Stimulated activated CD4-positive, alpha-beta T cell treated with anti-CD3 and anti-CD28 coated beads, TNF-alpha, amount 100 ng/mL, for 48 hours (primary cell): ENCODE results near the gene PLCG1.

Source experiments
- DNase-seq, 3 donors: peaks; one replicate each; pipeline ENCODE4 v3.0.0-alpha.2; 2020; ENCODE audit warnings: low read depth in 3 of 3

The PLCG1 gene

DNA sequence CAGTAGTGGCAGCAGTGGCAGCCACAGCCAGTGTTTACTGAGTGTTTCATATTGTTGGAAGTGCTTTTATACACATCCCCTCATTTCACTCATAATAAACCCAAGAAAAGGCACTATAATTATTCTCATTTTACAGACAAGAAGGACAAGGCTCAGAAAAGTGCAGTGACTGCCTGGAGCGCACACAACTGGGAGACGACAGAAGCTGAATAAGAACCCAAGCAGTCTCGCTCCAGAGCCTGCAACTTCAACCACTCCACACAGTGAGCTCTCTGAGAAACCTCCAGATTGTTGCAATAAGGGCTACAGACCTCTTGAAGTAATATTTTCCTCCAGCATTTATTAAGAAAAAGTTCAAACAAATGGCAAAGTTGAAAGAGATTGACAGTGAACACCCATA is 76.9 kb downstream of the PLCG1 start:
- no peak for DNase-seq

DNA sequence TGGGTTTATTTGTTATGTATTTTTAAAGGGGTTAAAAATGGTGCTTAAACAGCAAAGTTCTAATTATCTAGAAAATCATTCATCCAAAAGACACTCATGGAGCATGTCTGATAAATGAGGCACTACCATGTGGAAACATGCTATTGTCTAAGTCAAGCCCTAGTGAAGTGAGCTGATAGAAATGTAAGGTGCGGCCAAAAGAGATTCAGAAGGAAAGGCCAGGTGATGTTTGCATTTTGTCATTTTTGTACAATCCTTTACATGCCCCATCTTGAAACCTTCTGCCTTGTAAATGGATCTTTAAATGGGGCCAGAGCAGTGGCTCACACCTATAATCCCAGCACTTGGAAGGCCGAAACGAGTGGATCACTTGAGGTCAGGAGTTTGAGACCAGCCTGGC is 77.3 kb downstream of the PLCG1 start:
- no peak for DNase-seq

DNA sequence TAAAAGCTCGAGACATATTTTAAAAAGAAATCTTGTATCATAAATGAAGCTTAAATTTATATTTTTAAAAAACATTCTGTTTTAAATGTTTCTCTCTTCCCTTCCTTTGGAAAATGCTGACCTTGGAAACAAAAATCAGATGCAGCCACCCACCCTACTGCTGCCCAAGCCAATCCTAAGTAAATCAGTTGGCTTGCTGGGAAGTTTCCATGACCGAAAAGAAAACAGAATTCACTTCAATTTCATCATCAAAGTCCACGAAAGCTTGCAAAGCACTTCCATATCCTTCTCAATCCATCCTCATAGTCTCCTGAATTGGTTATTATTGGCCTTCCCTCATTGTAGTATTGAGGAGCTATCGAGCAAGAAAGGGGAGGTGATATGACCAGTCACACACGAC is 80.1 kb downstream of the PLCG1 start:
- DNase-seq, result no peak

DNA sequence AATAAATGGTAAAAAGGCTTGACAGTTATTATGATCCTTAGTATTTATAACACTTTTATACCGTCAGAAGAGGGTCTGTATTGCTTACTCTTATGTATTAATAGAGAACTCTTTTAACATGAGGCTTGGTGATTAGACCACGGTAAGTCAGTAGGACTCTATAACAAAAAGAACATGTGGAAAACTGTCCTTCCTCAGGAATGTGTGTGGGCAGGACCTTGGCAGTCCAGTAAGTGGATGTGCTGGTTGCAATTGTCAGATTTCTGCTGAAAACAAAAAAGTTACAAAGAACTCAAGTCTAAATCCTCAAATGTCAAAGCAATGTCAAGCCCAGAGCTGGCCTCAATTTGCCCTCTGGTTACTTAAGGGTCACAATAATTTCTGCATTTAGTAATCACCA is 81.1 kb downstream of the PLCG1 start:
- no peak for DNase-seq

DNA sequence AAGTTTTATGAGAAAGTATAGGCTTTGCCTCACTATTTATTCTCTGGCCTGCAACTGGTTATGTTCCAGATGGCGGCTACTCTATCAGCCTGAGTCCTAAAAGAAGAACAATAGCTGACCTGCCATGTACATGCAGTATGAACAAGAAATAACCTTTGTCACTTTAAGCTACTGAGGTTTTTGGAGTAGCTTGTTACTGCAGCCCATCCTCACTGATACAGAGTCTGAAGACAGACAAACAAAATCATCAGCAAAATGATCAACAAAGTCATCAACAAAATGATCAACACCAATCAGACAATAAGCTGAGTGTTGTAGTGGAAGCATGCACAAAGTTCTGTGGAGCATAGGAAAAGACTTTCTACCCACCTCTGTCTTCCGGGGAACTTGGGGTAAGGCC is 82.5 kb downstream of the PLCG1 start:
- DNase-seq, result no peak

DNA sequence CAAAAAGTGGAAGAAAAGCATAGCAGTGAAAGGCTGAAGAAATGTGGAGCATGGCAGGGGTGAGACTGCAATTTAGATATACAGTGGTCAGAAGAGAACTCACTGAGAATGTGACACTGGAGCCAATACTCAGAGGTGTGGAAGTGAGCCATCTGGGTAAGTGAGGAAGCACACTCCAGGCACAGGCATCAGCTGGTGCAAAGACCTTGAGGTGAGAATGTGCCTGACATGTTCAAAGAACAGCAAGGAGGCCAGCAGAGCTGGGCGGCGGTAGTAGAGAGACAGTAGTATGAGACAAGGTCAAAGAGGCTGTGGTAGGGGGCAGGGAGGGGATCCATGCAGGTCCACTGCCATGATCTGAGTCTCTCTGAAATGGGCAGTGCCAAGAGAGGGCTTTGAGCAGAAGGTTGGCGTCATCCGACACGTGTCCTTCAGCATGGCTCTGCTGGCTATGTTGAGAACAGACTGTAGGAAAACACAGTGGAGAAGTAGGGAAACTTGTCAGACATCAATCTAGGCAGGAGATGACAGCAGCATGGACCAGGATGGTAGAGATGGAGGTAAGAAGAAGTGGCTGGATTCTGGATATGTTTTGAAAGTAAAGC is 84.4 kb downstream of the PLCG1 start:
- DNase-seq, result no peak

DNA sequence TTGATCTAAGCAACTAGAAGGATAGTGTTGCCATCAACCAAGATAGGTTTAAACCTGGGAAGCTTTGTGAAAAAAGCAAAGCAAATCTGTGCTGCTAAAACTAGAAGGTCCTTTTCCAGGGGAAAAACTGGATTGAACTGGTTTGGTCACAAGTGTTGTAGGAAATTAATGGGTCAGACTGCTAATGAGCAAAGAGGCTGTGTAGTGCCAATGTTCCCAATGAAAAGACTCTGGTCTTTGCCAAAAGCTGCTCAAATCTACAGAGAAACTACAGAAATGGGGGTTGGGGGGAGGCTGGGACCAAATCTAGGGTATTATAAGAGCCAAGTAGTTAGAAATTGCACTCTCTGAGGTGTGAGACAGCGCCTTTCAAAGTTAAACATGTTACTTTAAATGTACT is 85.0 kb downstream of the PLCG1 start:
- DNase-seq, result no peak

DNA sequence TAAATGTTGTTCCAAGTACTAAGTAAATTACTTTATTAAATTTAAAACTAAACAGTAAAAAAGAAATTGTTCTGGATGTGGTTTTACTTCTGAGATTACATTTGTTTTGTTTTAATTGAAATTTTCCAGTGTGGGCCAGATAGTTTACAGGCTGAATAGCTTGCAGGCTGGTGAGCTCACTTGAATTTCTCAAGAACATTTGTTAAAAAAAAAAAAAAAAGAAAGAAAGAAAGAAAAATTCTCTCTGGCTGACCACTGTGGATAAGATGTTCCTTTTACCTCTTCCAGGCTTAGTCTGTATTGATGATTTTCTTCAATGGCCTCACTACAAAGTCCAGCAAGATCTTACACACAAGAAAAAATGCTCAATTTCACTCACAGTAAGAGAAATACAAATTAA is 85.4 kb downstream of the PLCG1 start:
- no peak for DNase-seq

DNA sequence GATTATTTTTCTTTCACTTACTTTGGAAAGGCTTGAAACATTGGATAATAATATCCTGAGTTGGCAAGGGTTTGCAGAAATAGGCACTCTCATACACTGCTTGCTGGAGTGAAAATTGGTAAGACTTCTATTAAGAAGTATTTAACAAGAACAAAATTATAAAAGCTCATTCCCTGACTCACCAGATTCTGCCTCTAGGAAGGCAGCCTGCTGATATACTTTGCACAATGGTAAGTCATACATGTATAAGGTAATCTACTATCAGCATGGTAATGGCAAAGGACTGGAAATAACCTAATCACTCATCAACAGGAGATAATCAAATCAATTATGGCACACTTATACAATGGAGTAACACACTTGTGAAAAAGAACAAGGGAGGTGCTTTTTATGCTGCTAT is 85.8 kb downstream of the PLCG1 start:
- DNase-seq, result no peak

DNA sequence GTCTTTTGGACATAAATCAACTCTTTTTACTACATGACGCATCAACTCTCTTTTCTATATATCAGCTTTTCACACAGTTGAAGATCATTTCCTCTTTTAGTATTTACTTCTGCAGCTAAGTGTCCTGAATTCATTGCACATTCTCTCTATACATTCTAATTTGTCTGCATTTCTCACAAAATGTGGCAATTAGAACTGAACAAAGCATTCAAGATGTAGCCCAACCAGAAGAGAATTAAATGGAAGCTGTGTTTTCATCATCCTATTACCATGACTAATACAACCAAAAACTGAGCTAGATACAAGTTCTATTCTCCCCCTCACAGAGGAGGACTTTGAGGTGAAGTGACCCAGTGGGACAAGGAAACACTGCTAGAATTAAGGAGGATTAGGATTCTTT is 86.9 kb downstream of the PLCG1 start:
- no peak for DNase-seq

DNA sequence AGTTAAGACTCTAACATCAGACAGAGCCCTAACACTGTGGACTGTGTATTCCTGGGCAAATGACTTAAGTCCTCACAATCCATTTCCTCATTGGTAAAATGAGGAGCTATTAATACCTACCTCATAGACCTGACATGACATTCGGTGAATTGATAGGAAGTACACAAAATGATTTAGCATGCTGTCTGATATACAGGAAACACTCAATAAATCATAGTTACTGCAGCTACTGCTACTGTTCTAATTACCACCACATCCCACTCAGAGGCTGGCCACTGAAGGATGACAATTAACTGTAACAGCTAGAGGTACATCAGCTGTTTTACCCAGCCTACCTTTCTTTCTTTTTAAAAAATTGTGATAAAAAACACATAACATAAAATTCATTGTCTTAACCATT is 87.7 kb downstream of the PLCG1 start:
- DNase-seq, result no peak

DNA sequence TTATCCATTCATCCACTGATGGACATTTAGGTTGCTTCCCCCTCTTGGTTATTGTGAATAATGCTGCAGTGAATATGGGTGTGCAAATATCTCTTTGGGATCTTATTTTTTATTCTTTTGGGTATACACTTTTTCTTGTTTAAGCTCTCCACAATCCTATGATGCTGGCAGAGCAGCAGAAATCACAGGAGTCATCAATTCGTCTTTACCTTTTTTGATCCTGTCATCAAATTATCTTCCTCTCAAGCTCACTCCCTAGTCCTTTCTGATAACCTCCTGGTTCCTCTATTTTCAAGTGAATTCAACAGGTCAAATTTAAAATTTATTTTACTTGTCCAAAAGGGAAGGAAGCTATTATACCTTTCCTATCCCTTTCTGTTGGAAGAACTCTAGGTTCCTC is 89.1 kb downstream of the PLCG1 start:
- no peak for DNase-seq
